ENCODE results near the gene F2RL1. TPM values are rescaled to one million over a fixed set of nuclear protein-coding genes. Genes with fewer than 3 reads are reported as not detected.
"Not testable (repeated sequence)": the region's sequence is repeated elsewhere in the genome, so short reads cannot be mapped to it uniquely, and the experiment has no call there.

Gene F2RL1
- total and polyA plus RNA-seq, 2 of the 8 experiments (the other 6 are each of a cell fraction or from before 2014, with no cell fraction given) = 23.2 to 26.6 TPM

- no peak for TF ChIP-seq KDM1A (IDR thresholded peaks at IDR 0.05; ENCODE audit: borderline replicate concordance, low read length)
- no peak for TF ChIP-seq NRF1 (IDR thresholded peaks at IDR 0.05; ENCODE audit: low read depth, low read length)
Observed at GRCh38 chr5:76855961-76856360, 37.1 kb downstream of the F2RL1 start (continued).

GRCh38 chr5:76856800-76857199 is 38.0 kb downstream of the F2RL1 start:
- FAIRE-seq; H3K4me2 ChIP-seq (ENCODE audit: insufficient read depth in 1 of 2, low read depth in 2 of 2, low read length in 2 of 2); H3K14ac ChIP-seq (ENCODE audit: insufficient read length); DNase-seq (ENCODE audit: low read depth in 1 of 2, low spot score in 2 of 2); H3K56ac ChIP-seq (replicated peaks; ENCODE audit: insufficient read length, low read depth, low read length); H3K79me1 ChIP-seq (ENCODE audit: low read depth, low read length); H2BK20ac ChIP-seq (ENCODE audit: low read length); H3K79me2 ChIP-seq (ENCODE audit: control insufficient read depth in 1 of 2, insufficient read depth in 2 of 2, low read length in 2 of 2); H2BK12ac ChIP-seq (ENCODE audit: low read depth, low read length); H3K23ac ChIP-seq (ENCODE audit: insufficient read length); H4K91ac ChIP-seq (replicated peaks; ENCODE audit: insufficient read length, low read length); H3K9me3 ChIP-seq (ENCODE audit: insufficient read depth in 2 of 2, low read depth in 1 of 2, low read length in 1 of 2); H3K4ac ChIP-seq (replicated peaks; ENCODE audit: insufficient read length, low read depth, low read length); H2BK120ac ChIP-seq (replicated peaks; ENCODE audit: low read depth, low read length); H2AFZ ChIP-seq (ENCODE audit: low read length); H4K5ac ChIP-seq (ENCODE audit: insufficient read length, low read depth, low read length); H3K18ac ChIP-seq (ENCODE audit: extremely low read depth, low read length); H3K36me3 ChIP-seq (ENCODE audit: control insufficient read depth in 2 of 4, insufficient read depth in 4 of 4, low read length in 3 of 4); H4K20me1 ChIP-seq (replicated peaks in 1 of 2; ENCODE audit: control insufficient read depth in 1 of 2, insufficient read depth in 2 of 2, low read length in 2 of 2); H4K8ac ChIP-seq (ENCODE audit: extremely low read depth, insufficient read depth, low read length); H2BK15ac ChIP-seq (ENCODE audit: low read length); H3K4me1 ChIP-seq (replicated peaks in 1 of 4; ENCODE audit: control insufficient read depth in 3 of 4, insufficient read depth in 4 of 4, low read length in 3 of 4); H2BK5ac ChIP-seq (ENCODE audit: low read depth, low read length); H3K9ac ChIP-seq (replicated peaks in 1 of 4; ENCODE audit: extremely low read depth in 1 of 4, low read depth in 3 of 4, low read length in 3 of 4); H2AK5ac ChIP-seq (ENCODE audit: low read depth, low read length); H3K27me3 ChIP-seq (replicated peaks in 1 of 4; ENCODE audit: control insufficient read depth in 3 of 4, extremely low read depth in 1 of 4, insufficient read depth in 3 of 4, low read length in 3 of 4); POLR2A ChIA-PET (ENCODE audit: partially characterized antibody); H3K27ac ChIP-seq (ENCODE audit: low read depth, low read length); H3K4me3 ChIP-seq (ENCODE audit: extremely low read depth in 1 of 4, insufficient read depth in 2 of 4, low read depth in 3 of 4, low read length in 4 of 4); H3K23me2 ChIP-seq (ENCODE audit: low read depth, low read length): not testable (repeated sequence)
- WGBS, 2 experiments (ENCODE audit: extremely low coverage in 1 of 2, insufficient coverage in 1 of 2, insufficient read length in 1 of 2, insufficient replicate concordance in 2 of 2, low coverage in 1 of 2, low lambda C conversion rate in 2 of 2, missing lambda C conversion rate in 1 of 2) = 92% methylated on average over 4 of the region's 4 CpGs; no CpG with 5 or more reads in 1 of the 2 experiments
- CTCF ChIA-PET (ENCODE audit: partially characterized antibody) = interaction anchor here (0.6 to 1.7 kb wide), 3 partner anchors 80 to 221 kb away, joined by 3 to 7 read pairs (median 3); no protein-coding TSS in a partner anchor
